ENCODE measurements around the gene ZNF644. TPM values are rescaled to one million over a fixed set of nuclear protein-coding genes. Genes with fewer than 3 reads are reported as not detected.

ZNF644 gene
- total RNA-seq, 2 donors from 2014 or later: 36.3 to 54.3 TPM

- no peaks in the 10 kb centered on the region for H3K36me3 ChIP-seq
- H3K27ac ChIP-seq: no peak overlapping the region
- DNase-seq (ENCODE audit: low spot score): no peak
- H3K27me3 ChIP-seq (replicated peaks; ENCODE audit: insufficient read depth): no peaks in the 10 kb centered on the region
- no peak overlapping the region for H3K4me3 ChIP-seq
- no peaks in the 10 kb centered on the region for H3K9me3 ChIP-seq
- no peaks in the 10 kb centered on the region for H3K4me1 ChIP-seq (replicated peaks)
- TF ChIP-seq POLR2A (IDR thresholded peaks at IDR 0.05): no peak
- peak; percentile 17 for TF ChIP-seq POLR2AphosphoS5 (IDR thresholded peaks at IDR 0.05)
- TF ChIP-seq CTCF (IDR thresholded peaks at IDR 0.05): no peak
- intact Hi-C loops (cut with DNase I): no loop called here
Observed at GRCh38 chr1:91015794-91016550, 5.9 kb downstream of the ZNF644 start.

- Histone ChIP-seq H3K9me3 (no peaks in the 10 kb centered on the region), H3K27ac (no peak overlapping the region), H3K4me3 (no peak overlapping the region), H3K36me3 (no peaks in the 10 kb centered on the region), H3K27me3 (replicated peaks; ENCODE audit: insufficient read depth) (no peaks in the 10 kb centered on the region), H3K4me1 (replicated peaks) (no peaks in the 10 kb centered on the region)
- no peak for TF ChIP-seq POLR2AphosphoS5 (IDR thresholded peaks at IDR 0.05)
- TF ChIP-seq CTCF (IDR thresholded peaks at IDR 0.05): no peak
- TF ChIP-seq POLR2A (IDR thresholded peaks at IDR 0.05): no peak
- WGBS: 78% methylated on average over 4 of the region's 4 CpGs
- no peak for DNase-seq (ENCODE audit: low spot score)
- intact Hi-C loops (cut with DNase I): no loop called here
Observed at GRCh38 chr1:91015358-91015780, 6.5 kb downstream of the ZNF644 start.

- TF ChIP-seq POLR2AphosphoS5 (IDR thresholded peaks at IDR 0.05) (no peak), CTCF (IDR thresholded peaks at IDR 0.05) (no peak), POLR2A (IDR thresholded peaks at IDR 0.05) (no peak)
- Histone ChIP-seq H3K4me1 (replicated peaks) (no peaks in the 10 kb centered on the region), H3K9me3 (no peaks in the 10 kb centered on the region), H3K27ac (no peak overlapping the region), H3K27me3 (replicated peaks; ENCODE audit: insufficient read depth) (no peaks in the 10 kb centered on the region), H3K4me3 (no peak overlapping the region), H3K36me3 (no peaks in the 10 kb centered on the region)
- intact Hi-C loops (cut with DNase I): no loop called here
- DNase-seq (ENCODE audit: low spot score): no peak
- WGBS: 71% methylated on average over 1 of the region's 1 CpG
Observed at GRCh38 chr1:91014475-91014874, 7.4 kb downstream of the ZNF644 start.

- Histone ChIP-seq H3K4me3 (no peak overlapping the region), H3K9me3 (no peaks in the 10 kb centered on the region), H3K27me3 (replicated peaks; ENCODE audit: insufficient read depth) (no peaks in the 10 kb centered on the region), H3K27ac (no peak overlapping the region), H3K36me3 (no peaks in the 10 kb centered on the region), H3K4me1 (replicated peaks) (no peaks in the 10 kb centered on the region)
- intact Hi-C loops (cut with DNase I): no loop called here
- WGBS: 88% methylated on average over 4 of the region's 4 CpGs
- TF ChIP-seq POLR2A (IDR thresholded peaks at IDR 0.05) (no peak), CTCF (IDR thresholded peaks at IDR 0.05) (no peak), POLR2AphosphoS5 (IDR thresholded peaks at IDR 0.05) (no peak)
- no peak for DNase-seq (ENCODE audit: low spot score)
Observed at GRCh38 chr1:91013302-91013701, 8.5 kb downstream of the ZNF644 start.

GRCh38 chr1:91012196-91012595, 9.6 kb downstream of the ZNF644 start:
- H3K27me3 ChIP-seq (replicated peaks; ENCODE audit: insufficient read depth): no peaks in the 10 kb centered on the region
- H3K36me3 ChIP-seq: no peaks in the 10 kb centered on the region
- intact Hi-C loops (cut with DNase I): no loop called here
- TF ChIP-seq POLR2A (IDR thresholded peaks at IDR 0.05) (no peak), POLR2AphosphoS5 (IDR thresholded peaks at IDR 0.05) (no peak), CTCF (IDR thresholded peaks at IDR 0.05) (no peak)
- WGBS: 88% methylated on average over 4 of the region's 4 CpGs
- H3K9me3 ChIP-seq: no peaks in the 10 kb centered on the region
- no peak overlapping the region for H3K27ac ChIP-seq
- no peak overlapping the region for H3K4me3 ChIP-seq
- DNase-seq (ENCODE audit: low spot score): no peak
- H3K4me1 ChIP-seq (replicated peaks): no peaks in the 10 kb centered on the region

Data from prostate gland (tissue), 2 donors.